Measurements from ENCODE around the gene ABCA12. TPM values are rescaled to one million over a fixed set of nuclear protein-coding genes. Genes with fewer than 3 reads are reported as not detected.

Gene ABCA12
- total and polyA plus RNA-seq, 2 donors (not counting 3 experiments of a cell fraction or from before 2014, with no cell fraction given) = not detected

DNA sequence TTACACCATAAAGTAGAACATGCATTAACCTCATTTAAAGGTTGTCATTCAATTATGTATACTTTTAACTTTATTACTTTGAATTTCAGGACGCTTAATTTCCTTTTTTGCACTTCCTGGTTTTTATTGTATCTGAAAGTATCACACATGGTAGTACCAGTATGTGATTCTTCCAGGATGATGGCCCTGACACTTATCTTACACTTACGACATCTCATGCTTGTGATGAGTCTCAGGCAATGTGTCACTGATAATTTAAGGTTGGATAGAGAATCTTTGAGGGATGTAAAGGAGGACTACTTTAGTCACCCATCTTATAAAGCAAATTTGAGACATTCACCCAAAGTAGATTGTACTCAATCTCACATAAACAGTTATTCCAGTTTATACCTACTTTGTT, 74.9 kb downstream of the ABCA12 start:
- no peaks in the 10 kb centered on the region for H4K20me1 ChIP-seq (replicated peaks; ENCODE audit: control insufficient read depth, extremely low read depth, insufficient read depth, low read length)
- H2AFZ ChIP-seq (ENCODE audit: low read depth, low read length) = no peak overlapping the region
- intact Hi-C loops (cut with micrococcal nuclease) (no loop called here), dilution Hi-C loops (cut with MboI; ENCODE audit: extremely low pct_ligation_motif_present, low sequenced_read_pairs) (no loop called here)
- H3K9me3 ChIP-seq (replicated peaks; ENCODE audit: control insufficient read depth, insufficient read depth, low read length) = no peaks in the 10 kb centered on the region
- no peak for TF ChIP-seq POLR2AphosphoS5 (IDR thresholded peaks at IDR 0.05; ENCODE audit: insufficient read depth, low read depth, low read length)
- no peak for TF ChIP-seq EZH2 (IDR thresholded peaks at IDR 0.05; ENCODE audit: borderline replicate concordance, low read depth, low read length, severe bottlenecking)
- TF ChIP-seq JUN (IDR thresholded peaks at IDR 0.05; ENCODE audit: borderline replicate concordance, insufficient read depth, insufficient read length, low read depth) = no peak
- no peak for TF ChIP-seq MYC (IDR thresholded peaks at IDR 0.05; ENCODE audit: low read depth, low read length)
- TF ChIP-seq POLR2A (IDR thresholded peaks at IDR 0.05; ENCODE audit: low read depth, low read length) = no peak
- TF ChIP-seq, protein P1, sequence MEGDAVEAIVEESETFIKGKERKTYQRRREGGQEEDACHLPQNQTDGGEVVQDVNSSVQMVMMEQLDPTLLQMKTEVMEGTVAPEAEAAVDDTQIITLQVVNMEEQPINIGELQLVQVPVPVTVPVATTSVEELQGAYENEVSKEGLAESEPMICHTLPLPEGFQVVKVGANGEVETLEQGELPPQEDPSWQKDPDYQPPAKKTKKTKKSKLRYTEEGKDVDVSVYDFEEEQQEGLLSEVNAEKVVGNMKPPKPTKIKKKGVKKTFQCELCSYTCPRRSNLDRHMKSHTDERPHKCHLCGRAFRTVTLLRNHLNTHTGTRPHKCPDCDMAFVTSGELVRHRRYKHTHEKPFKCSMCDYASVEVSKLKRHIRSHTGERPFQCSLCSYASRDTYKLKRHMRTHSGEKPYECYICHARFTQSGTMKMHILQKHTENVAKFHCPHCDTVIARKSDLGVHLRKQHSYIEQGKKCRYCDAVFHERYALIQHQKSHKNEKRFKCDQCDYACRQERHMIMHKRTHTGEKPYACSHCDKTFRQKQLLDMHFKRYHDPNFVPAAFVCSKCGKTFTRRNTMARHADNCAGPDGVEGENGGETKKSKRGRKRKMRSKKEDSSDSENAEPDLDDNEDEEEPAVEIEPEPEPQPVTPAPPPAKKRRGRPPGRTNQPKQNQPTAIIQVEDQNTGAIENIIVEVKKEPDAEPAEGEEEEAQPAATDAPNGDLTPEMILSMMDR (IDR thresholded peaks at IDR 0.05; ENCODE audit: extremely low read depth in 1 of 2, insufficient read depth in 1 of 2, low read depth in 1 of 2, low read length in 2 of 2) = no peak
- no peak for TF ChIP-seq FOS (IDR thresholded peaks at IDR 0.05; ENCODE audit: borderline replicate concordance, insufficient read depth, low read length)
- no peak for TF ChIP-seq GATA2 (IDR thresholded peaks at IDR 0.05; ENCODE audit: insufficient read depth, insufficient read length, low read depth, low read length)
- TF ChIP-seq, protein P2, sequence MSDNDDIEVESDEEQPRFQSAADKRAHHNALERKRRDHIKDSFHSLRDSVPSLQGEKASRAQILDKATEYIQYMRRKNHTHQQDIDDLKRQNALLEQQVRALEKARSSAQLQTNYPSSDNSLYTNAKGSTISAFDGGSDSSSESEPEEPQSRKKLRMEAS (IDR thresholded peaks at IDR 0.05; ENCODE audit: insufficient read depth, insufficient read length) = no peak
- H3K4me1 ChIP-seq (ENCODE audit: control insufficient read depth, extremely low read depth, insufficient read depth, low read length) = no peaks in the 10 kb centered on the region
- H3K9ac ChIP-seq (replicated peaks; ENCODE audit: extremely low read depth, insufficient read depth, low read length) = no peak overlapping the region
- BruUV-seq (replicated peaks) = no TSS peak
- no peak overlapping the region for H3K27ac ChIP-seq (ENCODE audit: insufficient read depth, low read depth, low read length)
- H3K9me1 ChIP-seq (replicated peaks; ENCODE audit: control insufficient read depth, extremely low read depth, insufficient read depth, low read length) = no peaks in the 10 kb centered on the region
- FAIRE-seq = no peak
- H3K27me3 ChIP-seq (ENCODE audit: control insufficient read depth in 2 of 2, insufficient read depth in 2 of 2, low read length in 2 of 2) = no peaks in the 10 kb centered on the region
- H3K4me2 ChIP-seq (ENCODE audit: insufficient read depth, low read length) = no peak overlapping the region
- no peaks in the 10 kb centered on the region for H3K36me3 ChIP-seq (ENCODE audit: control insufficient read depth in 2 of 2, extremely low read depth in 1 of 2, insufficient read depth in 2 of 2, low read length in 2 of 2)
- H3K79me2 ChIP-seq (ENCODE audit: control insufficient read depth, insufficient read depth, low read length) = no peaks in the 10 kb centered on the region
- DNase-seq (ENCODE audit: low read depth, low spot score) = no peak
- no peak overlapping the region for H3K4me3 ChIP-seq (replicated peaks in 1 of 3; ENCODE audit: insufficient read depth in 1 of 3, low read depth in 1 of 3, low read length in 3 of 3)
- ChIA-PET CTCF (no interaction called here), POLR2A (no interaction called here)

Measured in endothelial cell of umbilical vein (primary cell).